Dermis blood vessel endothelial cell (primary cell): ENCODE data around the gene RPEL1. TPM values are rescaled to one million over a fixed set of nuclear protein-coding genes. Genes with fewer than 3 reads are reported as not detected.
"Not testable (repeated sequence)": the region's sequence is repeated elsewhere in the genome, so short reads cannot be mapped to it uniquely, and the experiment has no call there.

Experiments used
- DNase-seq: peaks from one replicate; pipeline ENCODE4 v3.0.0; 2010
- total RNA-seq: library from RNA; depleted of rRNA; stranded (reverse); fragments of >200 nt; gene quantifications from 2 replicates; pipeline ENCODE4 v1.2.3, GENCODE V29; 2014

The RPEL1 gene
- total RNA-seq, 1 donor from 2014 or later: 0.17 TPM

- DNase-seq: no peak
Measured at GRCh38 chr10:103235775-103236174, 9.9 kb upstream of the RPEL1 start.

- DNase-seq: peak; percentile 65
Measured at GRCh38 chr10:103238506-103239252, 7.0 kb upstream of the RPEL1 start.

- DNase-seq: peak; percentile 70
Measured at GRCh38 chr10:103241262-103242011, 4.2 kb upstream of the RPEL1 start.

GRCh38 chr10:103244666-103245271 lies 918 bp upstream of the RPEL1 start:
- peak; percentile 92 for DNase-seq

GRCh38 chr10:103246324-103246723 lies 637 bp downstream of the RPEL1 start:
- DNase-seq: no peak

GRCh38 chr10:103254113-103254512 lies 8.4 kb downstream of the RPEL1 start:
- no peak for DNase-seq

GRCh38 chr10:103254538-103255325 lies 9.0 kb downstream of the RPEL1 start:
- no peak for DNase-seq

GRCh38 chr10:103256613-103257012 lies 10.9 kb downstream of the RPEL1 start:
- DNase-seq: no peak

GRCh38 chr10:103257812-103258211 lies 12.1 kb downstream of the RPEL1 start:
- DNase-seq: no peak

GRCh38 chr10:103258928-103259327 lies 13.2 kb downstream of the RPEL1 start:
- not testable (repeated sequence) for DNase-seq

- no peak for DNase-seq
Measured at GRCh38 chr10:103259989-103260388, 14.3 kb downstream of the RPEL1 start.

- no peak for DNase-seq
Measured at GRCh38 chr10:103262229-103262628, 16.5 kb downstream of the RPEL1 start.

- peak; percentile 87 for DNase-seq
Measured at GRCh38 chr10:103265717-103266329, 20.1 kb downstream of the RPEL1 start.

- DNase-seq: peak; percentile 69
Measured at GRCh38 chr10:103273041-103273441, 27.4 kb downstream of the RPEL1 start.

- DNase-seq: no peak
Measured at GRCh38 chr10:103276251-103276895, 30.7 kb downstream of the RPEL1 start.

- DNase-seq: peak; percentile 58
Measured at GRCh38 chr10:103276896-103277712, 31.4 kb downstream of the RPEL1 start, which contains the start of gene INA. Gene INA, plus strand, starts transcription at chr10:103277138. Its CDS starts 74 bp downstream, at chr10:103277212.

- no peak for DNase-seq
Measured at GRCh38 chr10:103277713-103278536, 32.2 kb downstream of the RPEL1 start.

GRCh38 chr10:103278537-103278823 lies 32.8 kb downstream of the RPEL1 start:
- DNase-seq: no peak

GRCh38 chr10:103278862-103279298 lies 33.2 kb downstream of the RPEL1 start:
- peak; percentile 70 for DNase-seq

- no peak for DNase-seq
Measured at GRCh38 chr10:103280031-103280430, 34.3 kb downstream of the RPEL1 start.
